Panc1 (cell line): ENCODE results near the gene SLIT3. TPM values are rescaled to one million over a fixed set of nuclear protein-coding genes. Genes with fewer than 3 reads are reported as not detected.

ENCODE experiments used
- ATAC-seq: fragments of 200-7000 bp; cut with Tn5 transposase; 2 replicates; pipeline ENCODE4 v1.9.1; 2020; ENCODE audit warnings: mild to moderate bottlenecking, moderate library complexity
- BruUV-seq: library from RNA; stranded (reverse); fragments of 400-500 nt; replicated peaks from 2 replicates; lab custom pipeline; 2021; lab: Mats Ljungman, UMichigan
- CTCF ChIA-PET: fragments of 300-600 bp; sonication (Branson Sonifier 250); formaldehyde crosslinking; loops from one replicate; lab custom pipeline; 2022; ENCODE audit warnings: antibody characterized with exemption; lab: Charles Lee
- POLR2A ChIA-PET: fragments of 300-600 bp; sonication (Branson Sonifier 250); formaldehyde crosslinking; loops from one replicate; lab custom pipeline; 2022; ENCODE audit warnings: antibody characterized with exemption; lab: Charles Lee
- DNase-seq: peaks from one replicate; pipeline ENCODE4 v3.0.0-alpha.2; 2010; ENCODE audit warnings: low read depth, low spot score
- H3K27ac ChIP-seq: 2 replicates; pipeline ENCODE4 v1.5.1; 2011; ENCODE audit warnings: mild to moderate bottlenecking, low read length, inconsistent platforms
- H3K27me3 ChIP-seq: fragments of 200-500 bp; sonication (Bioruptor generic); 2 replicates; pipeline ENCODE4 v1.6.0; 2014; ENCODE audit warnings: low read length, inconsistent platforms; ENCODE audit not compliant: control insufficient read depth, insufficient read depth
- H3K36me3 ChIP-seq: fragments of 200-500 bp; sonication (Bioruptor generic); 2 replicates; pipeline ENCODE4 v1.5.1; 2014; ENCODE audit warnings: inconsistent platforms, mild to moderate bottlenecking, low read length, moderate library complexity; ENCODE audit not compliant: control insufficient read depth, insufficient read depth
- H3K4me1 ChIP-seq: 2 replicates; pipeline ENCODE4 v1.5.1; 2011; ENCODE audit warnings: inconsistent platforms, mild to moderate bottlenecking, low read length, moderate library complexity; ENCODE audit not compliant: control insufficient read depth, insufficient read depth
- H3K4me3 ChIP-seq, 2 experiments: 2 replicates each; pipeline ENCODE4 v1.5.1; 2011 to 2012; ENCODE audit warnings: low read depth in 2 of 2, low read length in 2 of 2, mild to moderate bottlenecking in 2 of 2, inconsistent platforms in 1 of 2, moderate library complexity in 1 of 2
- H3K9me3 ChIP-seq: fragments of 200-500 bp; sonication (Bioruptor generic); 2 replicates; pipeline ENCODE4 v1.5.1; 2014; ENCODE audit warnings: low read depth, mild to moderate bottlenecking, inconsistent platforms, low read length, moderate library complexity; ENCODE audit not compliant: control insufficient read depth, insufficient read depth
- CTCF ChIP-seq: fragments of 450-650 bp; IDR thresholded peaks from 2 replicates; pipeline ENCODE4 v1.5.1; 2017; ENCODE audit warnings: mild to moderate bottlenecking
- POLR2AphosphoS5 ChIP-seq: IDR thresholded peaks from 2 replicates; pipeline ENCODE4 v1.6.1; 2012; ENCODE audit warnings: mild to moderate bottlenecking, low read depth, low read length, moderate library complexity
- REST ChIP-seq, 2 experiments: IDR thresholded peaks; 2 replicates each; pipeline ENCODE4 v1.6.1; 2011 to 2012; ENCODE audit warnings: low read depth in 2 of 2, control low read depth in 1 of 2, low read length in 1 of 2, mild to moderate bottlenecking in 1 of 2, moderate library complexity in 1 of 2; ENCODE audit not compliant: insufficient read depth in 1 of 2
- SIN3A ChIP-seq: IDR thresholded peaks from 2 replicates; pipeline ENCODE4 v1.6.1; 2012; ENCODE audit warnings: low read depth, mild to moderate bottlenecking, low read length, moderate library complexity, borderline replicate concordance; ENCODE audit not compliant: insufficient read depth
- TCF7L2 ChIP-seq: IDR thresholded peaks from 2 replicates; pipeline ENCODE4 v1.6.1; 2011; ENCODE audit warnings: mild to moderate bottlenecking, low read depth, low read length, inconsistent platforms
- in situ Hi-C: cut with HindIII; loops from 2 replicates; pipeline ENCODE4 v1.10.0; 2016; ENCODE audit warnings: low sequenced_read_pairs, low pct_unique_long_range_greater_than_20kb
- intact Hi-C: fragments of 100-400 bp; cut with micrococcal nuclease; formaldehyde crosslinking; loops from one replicate; pipeline ENCODE4 v1.10.0; 2022; ENCODE audit not compliant: unreplicated experiment
- total RNA-seq: library from RNA; stranded (reverse); gene quantifications from one replicate; pipeline ENCODE4 v1.2.1, GENCODE V29; 2021; ENCODE audit not compliant: unreplicated experiment

The SLIT3 gene
- total RNA-seq, 1 experiment from 2014 or later: 26.4 TPM

- H3K27me3 ChIP-seq: 0 out of 2 replicates have a peak, but pooled peaks cover 1% of the 10 kb centered on the region
- in situ Hi-C loops (no loop called here), intact Hi-C loops (no loop called here)
- no peak for TF ChIP-seq CTCF
- no peak for TF ChIP-seq REST (IDR thresholded peaks at IDR 0.05; ENCODE audit: insufficient read depth in 1 of 2, low read depth in 2 of 2, low read length in 1 of 2)
- TF ChIP-seq TCF7L2: no peak
- TF ChIP-seq SIN3A: no peak
- no peak for TF ChIP-seq POLR2AphosphoS5
- no TSS peak for BruUV-seq
- no peak for DNase-seq
- ATAC-seq: no peak
- no peaks in the 10 kb centered on the region for H3K9me3 ChIP-seq
- H3K36me3 ChIP-seq: no peaks in the 10 kb centered on the region
- no peak overlapping the region for H3K27ac ChIP-seq
- POLR2A ChIA-PET: no interaction called here
- H3K4me3 ChIP-seq: no peak overlapping the region
- no peaks in the 10 kb centered on the region for H3K4me1 ChIP-seq
- CTCF ChIA-PET: no interaction called here
Measured at GRCh38 chr5:168655316-168655715, 645.6 kb downstream of the SLIT3 start.

DNA sequence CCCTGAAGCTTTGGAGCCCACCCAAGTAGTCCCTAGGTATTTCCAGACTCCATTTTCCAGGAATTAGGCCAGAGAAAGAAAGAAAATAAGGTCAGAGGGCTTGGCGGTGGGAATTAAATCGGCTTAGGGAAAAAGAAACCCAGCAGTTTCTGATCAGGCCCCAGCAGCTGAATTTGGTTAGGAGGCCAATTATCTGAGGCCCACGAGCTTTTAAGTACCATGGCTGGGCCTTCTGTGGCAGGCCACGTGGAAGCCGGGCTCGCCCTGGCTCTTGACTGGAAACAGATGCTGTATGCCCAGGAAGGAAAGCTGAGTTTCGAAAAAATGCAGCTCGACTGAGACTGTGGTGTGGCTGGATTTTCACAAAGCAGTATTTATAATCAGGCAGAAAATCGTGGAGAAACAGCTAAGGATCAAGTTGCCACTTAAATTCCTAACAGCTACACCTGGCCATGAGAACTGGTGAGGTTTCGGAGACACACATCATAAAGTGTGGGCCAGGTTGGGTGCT, 646.7 kb downstream of the SLIT3 start:
- CTCF ChIA-PET: no interaction called here
- no TSS peak for BruUV-seq

More for the DNA sequence above, 646.7 kb downstream of the SLIT3 start:
- Histone ChIP-seq H3K4me3 (no peak overlapping the region), H3K9me3 (no peaks in the 10 kb centered on the region), H3K4me1 (no peaks in the 10 kb centered on the region), H3K36me3 (no peaks in the 10 kb centered on the region), H3K27me3 (peaks cover 3% of the 10 kb centered on the region; the same call in 1 of the 2 replicates), H3K27ac (no peak overlapping the region)
- TF ChIP-seq SIN3A (no peak), REST (IDR thresholded peaks at IDR 0.05; ENCODE audit: insufficient read depth in 1 of 2, low read depth in 2 of 2, low read length in 1 of 2) (no peak), TCF7L2 (no peak), POLR2AphosphoS5 (no peak), CTCF (no peak)
- intact Hi-C loops (no loop called here), in situ Hi-C loops (no loop called here)
- ATAC-seq (no peak), DNase-seq (no peak)
- POLR2A ChIA-PET: no interaction called here
